AG08396 (cell line): ENCODE data around the gene TTI1.
A peak's percentile ranks its signal among the peaks of the same experiment; 100 is the strongest.

Source experiments
- DNase-seq: peaks from one replicate; pipeline ENCODE4 v3.0.0; 2012; ENCODE audit warnings: low spot score, mixed read lengths

Gene TTI1

GRCh38 chr20:37987602-37988290 lies 45.5 kb downstream of the TTI1 start:
- DNase-seq, result no peak

- DNase-seq, result peak; percentile 66
These were observed 46.2 kb downstream of the TTI1 start for GRCh38 chr20:37986873-37987601.

GRCh38 chr20:37986044-37986858 lies 47.0 kb downstream of the TTI1 start:
- no peak for DNase-seq

GRCh38 chr20:37984018-37984785 lies 49.1 kb downstream of the TTI1 start:
- DNase-seq, result no peak

- no peak for DNase-seq
These were observed 50.0 kb downstream of the TTI1 start for GRCh38 chr20:37983286-37983685.

- DNase-seq, result no peak
These were observed 51.7 kb downstream of the TTI1 start for GRCh38 chr20:37981568-37981967.

GRCh38 chr20:37980876-37981275 lies 52.4 kb downstream of the TTI1 start:
- DNase-seq, result no peak

- DNase-seq, result no peak
These were observed 52.9 kb downstream of the TTI1 start for GRCh38 chr20:37980383-37980782.

GRCh38 chr20:37979021-37979985 lies 54.0 kb downstream of the TTI1 start:
- no peak for DNase-seq

- DNase-seq, result no peak
These were observed 55.5 kb downstream of the TTI1 start for GRCh38 chr20:37977786-37978185.

- no peak for DNase-seq
These were observed 55.9 kb downstream of the TTI1 start for GRCh38 chr20:37977338-37977737.

- DNase-seq, result no peak
These were observed 56.4 kb downstream of the TTI1 start for GRCh38 chr20:37976887-37977286.

GRCh38 chr20:37973059-37973910 lies 60.0 kb downstream of the TTI1 start:
- DNase-seq, result no peak

GRCh38 chr20:37972256-37973058 lies 60.8 kb downstream of the TTI1 start:
- DNase-seq, result no peak

GRCh38 chr20:37971561-37972127 lies 61.6 kb downstream of the TTI1 start:
- DNase-seq, result no peak

- DNase-seq, result no peak
These were observed 62.4 kb downstream of the TTI1 start for GRCh38 chr20:37970856-37971245.

GRCh38 chr20:37969949-37970855 lies 63.1 kb downstream of the TTI1 start:
- no peak for DNase-seq
